K562 (cell line): ENCODE data around the gene KCP. TPM values are rescaled to one million over a fixed set of nuclear protein-coding genes. Genes with fewer than 3 reads are reported as not detected.

Experiments
- ATF1 ChIP-seq, 2 experiments: fragments of 450-650 bp in 1 of 2; IDR thresholded peaks; 2 replicates each; pipeline ENCODE4 v1.6.1; 2016; ENCODE audit warnings: missing compliant biosample characterization in 1 of 2, missing genetic modification characterization in 1 of 2
- CHD1 ChIP-seq: fragments of 200-600 bp; sonication (generic); IDR thresholded peaks from one replicate; pipeline ENCODE4 v1.6.1; 2012; ENCODE audit warnings: mild to moderate bottlenecking, moderate library complexity, low read length, inconsistent platforms
- CSDE1 ChIP-seq, 2 experiments: fragments of 450-650 bp; IDR thresholded peaks; 2 replicates each; pipeline ENCODE4 v1.6.1; 2016; ENCODE audit warnings: mild to moderate bottlenecking in 1 of 2
- HMG20A ChIP-seq: fragments of 450-650 bp; formaldehyde crosslinking; conservative IDR thresholded peaks from 2 replicates; pipeline ENCODE4 v1.4.0; 2020; ENCODE audit warnings: mild to moderate bottlenecking, mixed read lengths
- NCOA6 ChIP-seq: fragments of 450-650 bp; IDR thresholded peaks from 2 replicates; pipeline ENCODE4 v1.6.1; 2017; ENCODE audit warnings: mild to moderate bottlenecking
- NR2F6 ChIP-seq: fragments of 450-650 bp; formaldehyde crosslinking; IDR thresholded peaks from 2 replicates; pipeline ENCODE4 v1.4.0; 2020; ENCODE audit warnings: mild to moderate bottlenecking
- POLR3G ChIP-seq: IDR thresholded peaks from 2 replicates; pipeline ENCODE4 v1.6.1; 2011; ENCODE audit not compliant: insufficient read length, insufficient replicate concordance; ENCODE audit errors: extremely low read depth
- REST ChIP-seq, 2 experiments: fragments of 450-650 bp; formaldehyde crosslinking in 1 of 2; IDR thresholded peaks; 2 replicates each; pipeline versions ENCODE4 v1.4.0 to v1.6.1; 2014 to 2020; ENCODE audit warnings: mild to moderate bottlenecking in 2 of 2, borderline replicate concordance in 1 of 2, low read depth in 1 of 2
- XRCC5 ChIP-seq: fragments of 200-400 bp; formaldehyde crosslinking; IDR thresholded peaks from 2 replicates; pipeline ENCODE4 v1.6.1; 2017; ENCODE audit warnings: low read depth, mild to moderate bottlenecking, low read length
- ZBTB49 ChIP-seq: sonication (generic); formaldehyde crosslinking; IDR thresholded peaks from 2 replicates; pipeline ENCODE4 v1.8.0; 2022; ENCODE audit warnings: missing genetic modification reagents, mild to moderate bottlenecking, borderline replicate concordance
- ZKSCAN3 ChIP-seq: fragments of 250-450 bp; sonication (Bioruptor Pico); IDR thresholded peaks from 2 replicates; pipeline ENCODE4 v1.4.0; 2020
- ZNF212 ChIP-seq: fragments of 450-650 bp; formaldehyde crosslinking; IDR thresholded peaks from 2 replicates; pipeline ENCODE4 v1.4.0; 2020; ENCODE audit warnings: mild to moderate bottlenecking
- ZNF24 ChIP-seq: fragments of 450-650 bp; IDR thresholded peaks from 2 replicates; pipeline ENCODE4 v1.6.1; 2016
- ZNF699 ChIP-seq: fragments of 250-450 bp; sonication (Bioruptor Pico); IDR thresholded peaks from 2 replicates; pipeline ENCODE4 v1.8.0; 2021; ENCODE audit warnings: mild to moderate bottlenecking, moderate library complexity; ENCODE audit not compliant: insufficient replicate concordance
- polyA plus RNA-seq, 8 experiments: library from polyadenylated mRNA; depleted of rRNA in 4 of 8; stranded (reverse) in 5 of 8; unstranded in 3 of 8; fragments of >200 nt; fragmentation: Nextera tagmentation in 2 of 8; fragmentation: Illumina TruSeq in 1 of 8; extraction: Ambion mirVana in 2 of 8; extraction: Trizol in 1 of 8; gene quantifications; 2 replicates each; pipeline versions ENCODE4 v1.2.1 to v1.2.3, GENCODE V29; 2011 to 2014; ENCODE audit warnings: inconsistent platforms in 1 of 8, missing spikeins in 1 of 8
- total RNA-seq, 7 experiments: library from RNA; depleted of rRNA in 6 of 7; stranded (reverse); fragments of >200 nt in 6 of 7; fragmentation: Illumina TruSeq in 2 of 7; extraction: Trizol in 2 of 7; gene quantifications; 2 replicates each; pipeline versions ENCODE4 v1.2.1 to v1.2.3, GENCODE V29; 2011 to 2021; ENCODE audit warnings: low replicate concordance in 1 of 7

The KCP gene
- total and polyA plus RNA-seq, 9 of the 15 experiments (the other 6 are each of a cell fraction or from before 2014, with no cell fraction given): 0.06 to 0.17 (median 0.12) TPM; not detected in 3

DNA sequence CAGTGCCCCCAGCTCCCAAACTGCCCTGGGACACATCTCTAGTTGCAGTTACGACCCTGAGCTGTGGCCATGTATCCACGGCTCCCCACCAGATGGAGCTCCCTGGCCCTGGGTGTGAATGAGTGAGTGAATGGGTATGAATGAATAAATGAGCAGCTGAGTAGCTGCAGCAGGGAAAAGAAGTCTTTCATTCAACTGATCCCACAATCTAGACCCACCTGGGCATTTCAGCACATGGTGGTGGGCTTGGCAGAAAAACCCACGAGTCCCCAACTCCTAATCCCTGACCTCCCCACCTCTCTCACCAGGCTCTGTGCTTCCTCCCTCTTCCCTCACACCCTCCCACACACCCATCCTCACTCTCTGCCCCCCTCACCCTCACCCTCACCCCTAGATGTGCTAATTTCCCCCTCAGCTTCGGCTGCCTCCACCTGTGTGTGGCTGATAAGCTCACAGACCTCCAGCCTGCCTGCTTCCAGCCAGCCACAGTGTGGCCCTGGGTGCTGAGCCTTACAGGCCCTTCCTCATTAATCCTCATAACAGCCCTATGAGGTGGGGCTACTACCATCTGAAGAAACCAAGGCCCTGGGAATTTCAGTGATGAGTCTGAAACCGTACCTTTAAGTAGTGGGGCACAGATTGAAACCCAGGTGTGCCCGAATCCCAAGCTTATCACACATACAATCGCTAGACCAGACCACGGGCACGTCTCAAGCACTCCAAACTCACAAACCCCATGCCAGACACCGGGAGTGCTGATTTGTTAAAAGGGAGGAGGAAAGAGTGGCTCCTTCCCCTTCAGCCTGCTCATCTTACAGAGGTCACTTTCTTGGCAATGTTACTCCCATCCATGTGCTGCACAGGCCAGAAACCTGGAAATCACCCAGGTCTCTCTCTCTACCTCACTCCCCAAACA lies 50.1 kb downstream of the KCP start (continued):
- no peak for TF ChIP-seq POLR3G
- TF ChIP-seq ATF1 (CRISPR knock-in tag; IDR thresholded peaks at IDR 0.05): no peak
- peak; percentile 34; the same call in 1 of the 2 replicates for TF ChIP-seq ATF1 (tag; IDR thresholded peaks at IDR 0.05)
- TF ChIP-seq ZNF24: peak; percentile 99
- no peak for TF ChIP-seq NCOA6
- TF ChIP-seq REST (IDR thresholded peaks at IDR 0.05; ENCODE audit: borderline replicate concordance): no peak; the same call in none of the 2 replicates
- TF ChIP-seq REST (CRISPR knock-in tag; IDR thresholded peaks at IDR 0.05; ENCODE audit: low read depth): peak; percentile 26; the same call in 1 of the 2 replicates
- TF ChIP-seq CHD1: peak; percentile 68
- no peak for TF ChIP-seq NR2F6 (CRISPR knock-in tag)
- TF ChIP-seq CSDE1 (IDR thresholded peaks at IDR 0.05): no peak; a peak in 1 of 4 replicates
- TF ChIP-seq ZNF699: no peak
- no peak for TF ChIP-seq ZKSCAN3 (CRISPR knock-in tag)
- TF ChIP-seq ZNF212 (CRISPR knock-in tag): no peak
- TF ChIP-seq XRCC5: peak; percentile 55; the same call in 1 of the 2 replicates
- TF ChIP-seq HMG20A (CRISPR knock-in tag): no peak
- TF ChIP-seq ZBTB49 (CRISPR knock-in tag): peak; percentile 83; the same call in 1 of the 2 replicates
